Breast epithelium (tissue), 4 donors: ENCODE measurements around the gene POLR1G. TPM values are rescaled to one million over a fixed set of nuclear protein-coding genes. Genes with fewer than 3 reads are reported as not detected.

ENCODE experiments used
- DNase-seq, 2 donors: peaks; one replicate each; pipeline ENCODE4 v3.0.0-alpha.2; 2019; ENCODE audit warnings: low spot score in 2 of 2
- H3K27ac ChIP-seq, 2 donors: fragments of 200-600 bp; sonication (generic) in 1 of 2; one replicate each; pipeline ENCODE4 v1.5.1; 2016 to 2019; ENCODE audit warnings: mild to moderate bottlenecking in 1 of 2
- H3K27me3 ChIP-seq, 2 donors: fragments of 200-600 bp; sonication (generic) in 1 of 2; one replicate each; pipeline versions ENCODE4 v1.5.1 to v1.6.0; 2017 to 2019; ENCODE audit warnings: control low read depth in 1 of 2, mild to moderate bottlenecking in 1 of 2
- H3K36me3 ChIP-seq: fragments of 200-600 bp; one replicate; pipeline ENCODE4 v1.5.1; 2019
- H3K4me1 ChIP-seq, 2 donors: fragments of 200-600 bp; sonication (generic); one replicate each; pipeline ENCODE4 v1.5.1; 2016 to 2019; ENCODE audit warnings: control low read depth in 1 of 2
- H3K4me3 ChIP-seq, 3 donors: fragments of 200-600 bp; sonication (generic); 1 replicate in 2 of 3; 2 replicates in 1 of 3; pipeline ENCODE4 v1.5.1; 2016 to 2019; ENCODE audit warnings: mild to moderate bottlenecking in 3 of 3, moderate library complexity in 2 of 3
- H3K9me3 ChIP-seq, 2 donors: fragments of 200-600 bp; sonication (generic) in 1 of 2; one replicate each; pipeline ENCODE4 v1.5.1; 2016 to 2019; ENCODE audit warnings: control low read depth in 1 of 2
- CTCF ChIP-seq, 3 donors: fragments of 450-650 bp; IDR thresholded peaks; one replicate each; pipeline ENCODE4 v1.5.1; 2016 to 2017; ENCODE audit warnings: antibody characterized with exemption in 3 of 3, mild to moderate bottlenecking in 3 of 3, moderate library complexity in 3 of 3
- POLR2A ChIP-seq: fragments of 450-650 bp; IDR thresholded peaks from one replicate; pipeline ENCODE4 v1.6.1; 2016; ENCODE audit warnings: antibody characterized with exemption, mild to moderate bottlenecking, moderate library complexity
- POLR2AphosphoS5 ChIP-seq, 3 donors: sonication (generic); formaldehyde crosslinking; IDR thresholded peaks; one replicate each; pipeline ENCODE4 v1.6.1; 2017; ENCODE audit warnings: antibody characterized with exemption in 3 of 3
- intact Hi-C: fragments of 100-400 bp; cut with DNase I; formaldehyde crosslinking; loops from one replicate; pipeline ENCODE4 v1.15.1; 2023; ENCODE audit warnings: low total_unique reads
- total RNA-seq, 3 donors: library from RNA; depleted of rRNA; stranded (reverse); fragments of >200 nt; gene quantifications; one replicate each; pipeline ENCODE4 v1.1.0, GENCODE V29; 2016

POLR1G gene
- total RNA-seq, 3 donors from 2014 or later, result 2.6 to 6.9 (median 5.3) TPM

DNA sequence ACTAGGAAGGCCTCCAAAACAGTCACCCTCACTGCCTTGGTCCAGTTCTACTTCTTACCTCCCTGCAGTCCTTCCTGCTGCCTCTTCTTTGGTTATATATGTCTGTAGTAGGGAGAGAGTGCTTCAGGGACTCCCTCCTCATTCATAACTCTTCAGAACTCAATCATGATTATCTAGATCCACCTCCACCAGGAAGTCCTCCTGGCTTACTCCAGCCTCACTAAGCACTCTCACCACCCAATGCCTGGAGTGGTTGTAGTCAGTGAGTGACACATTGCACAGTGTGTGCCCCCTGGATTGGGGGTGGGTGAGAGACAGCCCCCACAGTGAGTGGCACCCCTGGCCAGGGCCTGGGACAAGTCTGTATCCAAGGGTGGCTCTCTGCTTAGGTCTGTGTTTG is 51.3 kb downstream of the POLR1G start:
- Histone ChIP-seq H3K27me3 (no peaks in the 10 kb centered on the region), H3K4me3 (no peak overlapping the region), H3K36me3 (no peaks in the 10 kb centered on the region), H3K4me1 (peaks cover 7 to 13% of the 10 kb centered on the region in 2 donors), H3K9me3 (no peaks in the 10 kb centered on the region), H3K27ac (no peak overlapping the region)
- DNase-seq, result no peak
- intact Hi-C loops, result no loop called here
- TF ChIP-seq POLR2AphosphoS5 (IDR thresholded peaks at IDR 0.05), result no peak
- TF ChIP-seq POLR2A, result no peak
- TF ChIP-seq CTCF (IDR thresholded peaks at IDR 0.05), result no peak

Other genes starting within 250 kb of the POLR1G start
- 1 to 10 TPM in 2 of 3 donors, under 1 TPM in 1; 0.16 to 1.3 (median 1.0) TPM for gene NKPD1, start 245.7 kb upstream of the POLR1G start, total RNA-seq
- gene TRAPPC6A, start 228.4 kb upstream of the POLR1G start, total RNA-seq, result 10 to 100 TPM; 29.5 to 54.4 (median 34.7) TPM
- gene BLOC1S3, start 227.9 kb upstream of the POLR1G start, total RNA-seq, result 10 to 100 TPM; 10.2 to 13.0 (median 10.6) TPM
- gene EXOC3L2, start 161.2 kb upstream of the POLR1G start, total RNA-seq, result 1 to 10 TPM in 1 of 3 donors, under 1 TPM in 2; 0.44 to 2.3 (median 0.64) TPM
- 10 to 100 TPM; 11.0 to 20.0 (median 19.2) TPM for gene MARK4, start 155.4 kb upstream of the POLR1G start, total RNA-seq
- gene CKM, start 83.8 kb upstream of the POLR1G start, total RNA-seq, result not detected
- 10 to 100 TPM in 1 of 3 donors, 1 to 10 TPM in 1, not detected in 1; 5.6 to 13.5 TPM for gene KLC3, start 65.9 kb upstream of the POLR1G start, total RNA-seq
- 10 to 100 TPM in 1 of 3 donors, 1 to 10 TPM in 2; 6.4 to 11.5 (median 9.5) TPM for gene ERCC2, start 36.1 kb upstream of the POLR1G start, total RNA-seq
- 10 to 100 TPM in 2 of 3 donors, 1 to 10 TPM in 1; 3.4 to 45.1 (median 34.7) TPM for gene PPP1R13L, start 1.6 kb upstream of the POLR1G start, total RNA-seq
- 10 to 100 TPM; 89.9 to 96.7 (median 91.2) TPM for gene ERCC1, start 17.3 kb downstream of the POLR1G start, total RNA-seq
- gene FOSB, start 61.4 kb downstream of the POLR1G start, total RNA-seq, result 100 to 1,000 TPM in 1 of 3 donors, 10 to 100 TPM in 2; 29.8 to 109 (median 38.4) TPM
- 10 to 100 TPM in 1 of 3 donors, 1 to 10 TPM in 2; 5.9 to 15.1 (median 7.2) TPM for gene RTN2, start 90.4 kb downstream of the POLR1G start, total RNA-seq
- 1 to 10 TPM; 1.8 to 2.5 (median 2.3) TPM for gene PPM1N, start 91.8 kb downstream of the POLR1G start, total RNA-seq
- 10 to 100 TPM; 31.8 to 61.6 (median 52.2) TPM for gene VASP, start 100.8 kb downstream of the POLR1G start, total RNA-seq
- gene OPA3, start 178.2 kb downstream of the POLR1G start, total RNA-seq, result 10 to 100 TPM in 1 of 3 donors, 1 to 10 TPM in 2; 6.6 to 11.4 (median 7.2) TPM
- gene GPR4, start 195.6 kb downstream of the POLR1G start, total RNA-seq, result 1 to 10 TPM; 1.1 to 8.8 (median 1.2) TPM
- 10 to 100 TPM; 27.7 to 42.0 (median 32.4) TPM for gene EML2, start 232.8 kb downstream of the POLR1G start, total RNA-seq